Type B pancreatic cell (in vitro differentiated cells): ENCODE data around the gene DNAJA4. TPM values are rescaled to one million over a fixed set of nuclear protein-coding genes. Genes with fewer than 3 reads are reported as not detected.
A peak's percentile ranks its signal among the peaks of the same experiment; 100 is the strongest.

ENCODE experiments used
- DNase-seq: peaks from one replicate; pipeline ENCODE4 v3.0.0; 2021; ENCODE audit warnings: mixed read lengths; ENCODE audit not compliant: unreplicated experiment; ENCODE audit errors: extremely low spot score
- H3K27ac Mint-ChIP-seq: 2 replicates; pipeline ENCODE4 v1.8.0; 2021; ENCODE audit warnings: mild to moderate bottlenecking, mixed read lengths
- H3K27me3 Mint-ChIP-seq: 2 replicates; pipeline ENCODE4 v1.8.0; 2021; ENCODE audit warnings: mixed read lengths
- H3K36me3 Mint-ChIP-seq: 2 replicates; pipeline ENCODE4 v1.8.0; 2021; ENCODE audit warnings: mixed read lengths
- H3K4me1 Mint-ChIP-seq: one replicate; pipeline ENCODE4 v1.8.0; 2021; ENCODE audit warnings: mixed read lengths; ENCODE audit not compliant: unreplicated experiment
- H3K4me3 Mint-ChIP-seq: 2 replicates; pipeline ENCODE4 v1.8.0; 2021; ENCODE audit warnings: mild to moderate bottlenecking, mixed read lengths
- H3K9me3 Mint-ChIP-seq: 2 replicates; pipeline ENCODE4 v1.8.0; 2021; ENCODE audit warnings: mixed read lengths
- CTCF ChIP-seq: fragments of 200-600 bp; sonication (generic); conservative IDR thresholded peaks from 2 replicates; pipeline ENCODE4 v1.5.0; 2021; ENCODE audit warnings: antibody characterized with exemption, mild to moderate bottlenecking
- total RNA-seq: library from RNA; stranded (reverse); gene quantifications from 2 replicates; pipeline ENCODE4 v1.2.1, GENCODE V29; 2021; ENCODE audit warnings: low replicate concordance

DNAJA4 gene
- total RNA-seq, 1 donor from 2014 or later: 0.10 TPM

DNA sequence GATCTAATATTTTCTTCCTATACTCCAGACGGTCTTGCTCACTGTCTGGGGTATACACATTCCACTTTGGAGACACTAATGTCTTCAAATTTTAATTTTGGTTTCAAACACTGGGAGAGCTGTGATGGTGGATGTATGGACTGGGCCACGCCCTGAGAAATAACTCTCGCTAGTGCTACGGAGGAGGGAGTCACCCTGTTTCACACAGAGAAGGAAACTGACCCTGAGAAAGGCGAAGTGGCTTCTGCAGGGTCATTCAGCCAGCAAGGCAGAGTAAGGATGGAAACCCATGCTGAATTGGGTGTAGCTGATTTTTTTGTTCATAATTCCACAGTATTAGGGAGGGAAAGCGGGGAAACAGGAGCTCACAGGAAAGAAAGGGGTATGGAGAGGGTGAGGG lies 43.6 kb downstream of the DNAJA4 start:
- Mint-ChIP-seq H3K9me3 (no peaks in the 10 kb centered on the region), H3K27me3 (peaks cover 10% of the 10 kb centered on the region), H3K36me3 (no peaks in the 10 kb centered on the region), H3K4me1 (peaks cover 21% of the 10 kb centered on the region), H3K4me3 (no peak overlapping the region), H3K27ac (peak overlapping the region; percentile 48)
- no peak for DNase-seq
- no peak for TF ChIP-seq CTCF

- Mint-ChIP-seq H3K27ac (peak overlapping the region; percentile 48), H3K4me3 (no peak overlapping the region), H3K4me1 (peaks cover 24% of the 10 kb centered on the region), H3K36me3 (no peaks in the 10 kb centered on the region), H3K27me3 (peaks cover 10% of the 10 kb centered on the region), H3K9me3 (no peaks in the 10 kb centered on the region)
- peak; percentile 89 for DNase-seq
- peak; percentile 99 for TF ChIP-seq CTCF
These were observed 44.2 kb downstream of the DNAJA4 start for GRCh38 chr15:78308422-78309032.

DNA sequence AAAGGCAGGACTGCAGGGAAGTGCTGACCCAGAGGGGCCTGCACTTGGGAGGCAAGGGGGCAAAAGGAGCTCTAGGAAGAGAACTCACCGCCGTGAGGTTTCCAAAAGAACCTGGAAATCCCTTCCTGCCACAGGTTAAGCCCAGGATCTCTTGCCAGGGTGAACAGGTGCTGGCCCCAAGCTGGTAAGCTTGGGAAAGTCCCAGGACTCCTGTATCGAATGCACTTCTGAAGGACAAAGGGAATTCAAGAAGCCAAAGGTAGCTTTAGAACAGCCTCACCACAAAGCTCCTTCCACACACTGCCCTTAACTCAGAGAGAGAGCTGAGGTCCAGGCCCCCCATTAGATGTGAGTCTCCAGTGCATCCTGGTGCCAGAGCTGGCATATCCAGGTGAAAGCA lies 46.9 kb downstream of the DNAJA4 start:
- Mint-ChIP-seq H3K4me3 (no peak overlapping the region), H3K4me1 (peaks cover 28% of the 10 kb centered on the region), H3K9me3 (no peaks in the 10 kb centered on the region), H3K36me3 (no peaks in the 10 kb centered on the region), H3K27me3 (peaks cover 10% of the 10 kb centered on the region), H3K27ac (no peak overlapping the region)
- no peak for TF ChIP-seq CTCF
- DNase-seq: no peak

DNA sequence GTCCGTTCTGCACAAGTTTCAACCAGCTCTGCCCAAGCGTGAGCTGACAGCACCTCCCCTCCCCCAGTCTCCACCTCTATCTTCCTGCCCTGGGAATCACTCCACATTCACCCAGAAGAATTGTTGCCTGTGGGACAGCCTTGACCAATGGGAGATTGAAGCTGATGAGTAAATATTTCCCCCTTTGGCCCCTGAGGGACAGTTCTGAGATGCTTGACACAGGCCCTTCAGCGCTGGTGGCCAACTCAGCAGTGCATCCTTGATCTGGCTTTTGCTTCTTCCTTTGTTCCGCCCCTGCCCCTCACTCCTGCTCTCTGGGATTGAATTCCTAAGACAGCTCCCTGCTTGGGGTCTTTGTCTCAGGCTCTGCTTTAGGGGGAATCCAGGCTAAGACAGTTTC lies 48.2 kb downstream of the DNAJA4 start:
- no peaks in the 10 kb centered on the region for H3K9me3 Mint-ChIP-seq
- peaks cover 40% of the 10 kb centered on the region for H3K4me1 Mint-ChIP-seq
- peaks cover 10% of the 10 kb centered on the region for H3K27me3 Mint-ChIP-seq
- peak overlapping the region; percentile 7 for H3K4me3 Mint-ChIP-seq
- no peak for DNase-seq
- TF ChIP-seq CTCF: no peak
- no peaks in the 10 kb centered on the region for H3K36me3 Mint-ChIP-seq
- peak overlapping the region; percentile 52 for H3K27ac Mint-ChIP-seq

- H3K27ac Mint-ChIP-seq: peak overlapping the region; percentile 52
These were observed 48.6 kb downstream of the DNAJA4 start for GRCh38 chr15:78312957-78313356.

More at GRCh38 chr15:78312957-78313356, 48.6 kb downstream of the DNAJA4 start:
- H3K27me3 Mint-ChIP-seq: peaks cover 8% of the 10 kb centered on the region
- H3K36me3 Mint-ChIP-seq: no peaks in the 10 kb centered on the region
- no peak for TF ChIP-seq CTCF
- H3K4me1 Mint-ChIP-seq: peaks cover 41% of the 10 kb centered on the region
- DNase-seq: no peak
- peak overlapping the region; percentile 7 for H3K4me3 Mint-ChIP-seq
- H3K9me3 Mint-ChIP-seq: no peaks in the 10 kb centered on the region
